Esophagus muscularis mucosa (tissue), 4 donors: Measurements from ENCODE around the gene OAT. TPM values are rescaled to one million over a fixed set of nuclear protein-coding genes. Genes with fewer than 3 reads are reported as not detected.

ENCODE experiments used
- DNase-seq: peaks from one replicate; pipeline ENCODE4 v3.0.0-alpha.2; 2017; ENCODE audit errors: extremely low spot score
- H3K27ac ChIP-seq, 4 donors: fragments of 200-600 bp; sonication (generic); replicated peaks in 1 of 4; 1 replicate in 3 of 4; 2 replicates in 1 of 4; pipeline ENCODE4 v1.5.1; 2016 to 2019; ENCODE audit warnings: mild to moderate bottlenecking in 1 of 4
- H3K27me3 ChIP-seq, 4 donors: fragments of 200-600 bp; sonication (generic); one replicate each; pipeline versions ENCODE4 v1.5.1 to v1.6.0; 2016 to 2019
- H3K36me3 ChIP-seq, 4 donors: fragments of 200-600 bp; sonication (generic); one replicate each; pipeline ENCODE4 v1.5.1; 2016 to 2019
- H3K4me1 ChIP-seq, 4 donors: fragments of 200-600 bp; sonication (generic); one replicate each; pipeline ENCODE4 v1.5.1; 2016 to 2019
- H3K4me3 ChIP-seq, 4 donors: fragments of 200-600 bp; sonication (generic); 1 replicate in 2 of 4; 2 replicates in 2 of 4; pipeline ENCODE4 v1.5.1; 2016 to 2019; ENCODE audit warnings: mild to moderate bottlenecking in 4 of 4, moderate library complexity in 1 of 4
- H3K9me3 ChIP-seq, 4 donors: fragments of 200-600 bp; sonication (generic); 1 replicate in 3 of 4; 2 replicates in 1 of 4; pipeline ENCODE4 v1.5.1; 2016 to 2019
- CTCF ChIP-seq, 3 experiments: fragments of 200-600 bp in 2 of 3; fragments of 450-650 bp in 1 of 3; sonication (generic) in 2 of 3; IDR thresholded peaks; one replicate each; pipeline ENCODE4 v1.5.1; 2017 to 2019; ENCODE audit warnings: antibody characterized with exemption in 3 of 3, mild to moderate bottlenecking in 2 of 3, moderate library complexity in 1 of 3
- EP300 ChIP-seq: sonication (generic); formaldehyde crosslinking; IDR thresholded peaks from one replicate; pipeline ENCODE4 v1.6.1; 2017; ENCODE audit warnings: antibody characterized with exemption
- POLR2A ChIP-seq: fragments of 450-650 bp; IDR thresholded peaks from one replicate; pipeline ENCODE4 v1.6.1; 2017; ENCODE audit warnings: antibody characterized with exemption, moderate library complexity, mild to moderate bottlenecking, low read depth
- POLR2AphosphoS5 ChIP-seq, 2 donors: sonication (generic); formaldehyde crosslinking; IDR thresholded peaks; one replicate each; pipeline ENCODE4 v1.6.1; 2017; ENCODE audit warnings: antibody characterized with exemption in 2 of 2
- WGBS: methylation state at CpG from one replicate; pipeline ENCODE4 v1.1.5; 2018; 5-methylcytosine and 5-hydroxymethylcytosine counted together
- intact Hi-C: fragments of 100-400 bp; cut with DNase I; formaldehyde crosslinking; loops from one replicate; pipeline ENCODE4 v1.15.1; 2023
- total RNA-seq, 4 donors: library from RNA; depleted of rRNA; stranded (reverse); fragments of >200 nt; gene quantifications; one replicate each; pipeline versions ENCODE4 v1.1.0 to v1.2.1, GENCODE V29; 2016

The OAT gene
- total RNA-seq, 4 donors from 2014 or later, result 98.8 to 169 (median 143) TPM

DNA sequence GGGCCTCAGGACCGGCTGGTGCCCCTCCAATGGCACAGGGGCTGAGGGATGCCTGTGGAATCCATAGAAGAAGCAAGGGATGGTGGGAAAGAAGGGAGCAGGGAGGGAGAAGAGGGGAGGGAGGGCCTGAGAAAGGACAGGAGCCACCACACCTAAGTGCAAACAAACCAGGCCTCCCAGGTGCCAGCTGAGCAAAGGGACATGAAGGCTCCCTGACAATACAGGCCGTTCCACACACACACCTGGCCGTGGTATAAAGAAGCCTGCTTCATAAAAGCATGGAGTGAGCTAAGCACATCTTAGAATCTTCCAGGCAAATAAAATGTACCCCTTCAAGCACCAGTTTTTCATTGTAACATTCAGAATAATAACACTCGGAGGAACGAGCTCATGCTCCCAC lies 54.0 kb downstream of the OAT start:
- intact Hi-C loops, result no loop called here
- no peak for TF ChIP-seq POLR2AphosphoS5 (IDR thresholded peaks at IDR 0.05)
- TF ChIP-seq CTCF (IDR thresholded peaks at IDR 0.05), result no peak
- no peak for TF ChIP-seq POLR2A
- no peak for TF ChIP-seq EP300
- H3K27ac ChIP-seq, result no peak overlapping the region
- WGBS, result 82% methylated on average over 5 of the region's 5 CpGs
- H3K4me3 ChIP-seq, result no peak overlapping the region
- DNase-seq, result no peak
- H3K4me1 ChIP-seq, result no peaks in the 10 kb centered on the region
- H3K27me3 ChIP-seq, result no peaks in the 10 kb centered on the region
- no peaks in the 10 kb centered on the region for H3K36me3 ChIP-seq
- H3K9me3 ChIP-seq, result peaks cover 0 to 6% (median 3%) of the 10 kb centered on the region in 4 donors

- Histone ChIP-seq H3K27ac (no peak overlapping the region), H3K36me3 (no peaks in the 10 kb centered on the region), H3K9me3 (peaks cover 0 to 11% (median 5%) of the 10 kb centered on the region in 4 donors), H3K4me1 (no peaks in the 10 kb centered on the region), H3K4me3 (no peak overlapping the region), H3K27me3 (peaks cover 0 to 2% (median 0%) of the 10 kb centered on the region in 4 donors)
- TF ChIP-seq CTCF (IDR thresholded peaks at IDR 0.05), result no peak
- no peak for TF ChIP-seq POLR2AphosphoS5 (IDR thresholded peaks at IDR 0.05)
- no peak for TF ChIP-seq EP300
- no peak for TF ChIP-seq POLR2A
- WGBS, result 70% methylated on average over 10 of the region's 10 CpGs
- intact Hi-C loops, result no loop called here
- DNase-seq, result no peak
These were observed 56.2 kb downstream of the OAT start for GRCh38 chr10:124362568-124362967.

- Histone ChIP-seq H3K4me1 (peaks cover 0 to 8% (median 0%) of the 10 kb centered on the region in 4 donors), H3K27me3 (peaks cover 0 to 5% (median 0%) of the 10 kb centered on the region in 4 donors), H3K36me3 (no peaks in the 10 kb centered on the region), H3K27ac (no peak overlapping the region), H3K4me3 (no peak overlapping the region), H3K9me3 (peaks cover 0 to 11% (median 5%) of the 10 kb centered on the region in 4 donors)
- TF ChIP-seq CTCF (IDR thresholded peaks at IDR 0.05) (no peak), POLR2AphosphoS5 (IDR thresholded peaks at IDR 0.05) (no peak), POLR2A (no peak), EP300 (no peak)
- intact Hi-C loops, result no loop called here
- 86% methylated on average over 2 of the region's 2 CpGs for WGBS
- DNase-seq, result no peak
These were observed 59.3 kb downstream of the OAT start for GRCh38 chr10:124359336-124359832.

- intact Hi-C loops, result no loop called here
- TF ChIP-seq CTCF (IDR thresholded peaks at IDR 0.05), result no peak
- TF ChIP-seq EP300, result no peak
- TF ChIP-seq POLR2A, result no peak
- TF ChIP-seq POLR2AphosphoS5 (IDR thresholded peaks at IDR 0.05), result no peak
- H3K36me3 ChIP-seq, result no peaks in the 10 kb centered on the region
- WGBS, result 54% methylated on average over 9 of the region's 9 CpGs
- H3K27me3 ChIP-seq, result peaks cover 0 to 5% (median 0%) of the 10 kb centered on the region in 4 donors
- H3K9me3 ChIP-seq, result peaks cover 0 to 11% (median 5%) of the 10 kb centered on the region in 4 donors
- peaks cover 0 to 8% (median 0%) of the 10 kb centered on the region in 4 donors for H3K4me1 ChIP-seq
- DNase-seq, result no peak
- no peak overlapping the region for H3K27ac ChIP-seq
- H3K4me3 ChIP-seq, result no peak overlapping the region
These were observed 61.2 kb downstream of the OAT start for GRCh38 chr10:124357561-124357885.
